Colonic mucosa (tissue), 4 donors: Measurements from ENCODE around the gene CDH16. TPM values are rescaled to one million over a fixed set of nuclear protein-coding genes. Genes with fewer than 3 reads are reported as not detected.

Experiments used
- DNase-seq: peaks from one replicate; pipeline ENCODE4 v3.0.0-alpha.2; 2020
- H3K27ac ChIP-seq: fragments of 200-600 bp; one replicate; pipeline ENCODE4 v1.8.0; 2021
- H3K27me3 ChIP-seq: fragments of 200-600 bp; one replicate; pipeline ENCODE4 v1.8.0; 2021
- H3K36me3 ChIP-seq: fragments of 200-600 bp; one replicate; pipeline ENCODE4 v1.8.0; 2021
- H3K4me1 ChIP-seq: fragments of 200-600 bp; one replicate; pipeline ENCODE4 v1.8.0; 2021; ENCODE audit warnings: mild to moderate bottlenecking
- H3K4me3 ChIP-seq: fragments of 200-600 bp; one replicate; pipeline ENCODE4 v1.8.0; 2021
- H3K9ac ChIP-seq, 2 donors: one replicate each; pipeline ENCODE4 v1.7.0; 2013; ENCODE audit warnings: control low read depth in 2 of 2, low read depth in 2 of 2, low read length in 2 of 2
- H3K9me3 ChIP-seq: fragments of 200-600 bp; one replicate; pipeline ENCODE4 v1.8.0; 2021
- intact Hi-C: fragments of 100-400 bp; cut with DNase I; formaldehyde crosslinking; loops from one replicate; pipeline ENCODE4 v1.14.1; 2022
- total RNA-seq, 2 donors: library from RNA; stranded (reverse); fragmentation: NEBNext Ultra II Directional in 1 of 2; extraction: Animal tissue kit (Norgen Biotek cat#: 25700) in 1 of 2; gene quantifications; one replicate each; pipeline ENCODE4 v1.2.1, GENCODE V29; 2021
- TF ChIP-seq, protein P1 (sequence below): fragments of 200-600 bp; IDR thresholded peaks from one replicate; pipeline ENCODE4 v1.8.0; 2022; ENCODE audit warnings: antibody characterized with exemption, mild to moderate bottlenecking
- donor health status: healthy.
- donor health status: DM: no; HTN: no; CAD: no.
- donor health status: DM: no; HTN: no; CAD: no.

CDH16 gene
- total RNA-seq, 2 donors from 2014 or later = 0.72 to 1.8 TPM

DNA sequence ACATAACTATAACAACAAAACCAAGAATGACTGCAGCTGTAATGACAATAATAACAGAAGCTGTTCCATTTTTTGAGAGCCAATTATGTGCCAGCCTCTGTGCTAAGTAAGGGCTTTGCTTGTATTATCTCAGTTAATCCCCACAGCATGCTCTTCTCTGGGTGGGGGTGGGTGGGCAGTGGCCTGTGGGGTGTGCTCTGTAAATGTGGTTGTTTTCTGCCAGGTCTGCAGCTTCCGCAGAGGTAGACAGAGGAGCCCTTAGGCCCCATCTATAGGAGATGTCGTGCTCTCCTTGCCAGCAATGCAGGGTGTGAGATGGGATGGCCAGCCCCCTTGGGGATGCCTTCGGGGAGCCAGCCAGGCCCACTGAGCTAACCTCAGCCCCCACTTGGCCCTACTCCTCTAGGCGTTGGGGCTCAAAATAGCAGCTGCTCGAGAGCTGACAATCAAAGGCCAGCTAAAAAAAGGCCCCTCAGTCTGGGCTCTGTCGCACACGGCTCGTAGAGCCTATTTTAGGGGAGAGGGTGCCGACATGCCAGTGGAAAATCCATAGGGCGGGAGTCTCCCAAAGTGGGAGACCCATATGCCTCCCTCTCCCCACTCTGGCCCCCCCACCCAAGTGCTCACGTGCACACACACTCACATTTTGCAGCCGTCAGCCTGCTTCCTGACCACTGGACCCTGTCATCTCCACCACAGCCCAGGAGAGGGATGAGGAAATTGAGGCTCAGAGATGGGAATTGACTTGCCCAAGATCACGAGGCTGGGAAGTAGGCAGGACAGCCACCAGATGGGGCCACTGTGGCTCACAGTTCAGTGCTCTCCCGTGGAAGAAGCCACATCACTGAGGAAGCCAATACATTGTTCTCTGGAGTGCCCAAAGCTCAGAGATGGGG, 15.8 kb downstream of the CDH16 start:
- Histone ChIP-seq H3K9ac (no peak overlapping the region), H3K27ac (no peak overlapping the region), H3K36me3 (no peaks in the 10 kb centered on the region), H3K4me3 (no peak overlapping the region), H3K27me3 (no peaks in the 10 kb centered on the region), H3K4me1 (peaks cover 12% of the 10 kb centered on the region), H3K9me3 (no peaks in the 10 kb centered on the region)
- no peak for DNase-seq
- intact Hi-C loops = no loop called here
- TF ChIP-seq, protein P1, sequence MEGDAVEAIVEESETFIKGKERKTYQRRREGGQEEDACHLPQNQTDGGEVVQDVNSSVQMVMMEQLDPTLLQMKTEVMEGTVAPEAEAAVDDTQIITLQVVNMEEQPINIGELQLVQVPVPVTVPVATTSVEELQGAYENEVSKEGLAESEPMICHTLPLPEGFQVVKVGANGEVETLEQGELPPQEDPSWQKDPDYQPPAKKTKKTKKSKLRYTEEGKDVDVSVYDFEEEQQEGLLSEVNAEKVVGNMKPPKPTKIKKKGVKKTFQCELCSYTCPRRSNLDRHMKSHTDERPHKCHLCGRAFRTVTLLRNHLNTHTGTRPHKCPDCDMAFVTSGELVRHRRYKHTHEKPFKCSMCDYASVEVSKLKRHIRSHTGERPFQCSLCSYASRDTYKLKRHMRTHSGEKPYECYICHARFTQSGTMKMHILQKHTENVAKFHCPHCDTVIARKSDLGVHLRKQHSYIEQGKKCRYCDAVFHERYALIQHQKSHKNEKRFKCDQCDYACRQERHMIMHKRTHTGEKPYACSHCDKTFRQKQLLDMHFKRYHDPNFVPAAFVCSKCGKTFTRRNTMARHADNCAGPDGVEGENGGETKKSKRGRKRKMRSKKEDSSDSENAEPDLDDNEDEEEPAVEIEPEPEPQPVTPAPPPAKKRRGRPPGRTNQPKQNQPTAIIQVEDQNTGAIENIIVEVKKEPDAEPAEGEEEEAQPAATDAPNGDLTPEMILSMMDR = no peak

- Histone ChIP-seq H3K27ac (no peak overlapping the region), H3K36me3 (no peaks in the 10 kb centered on the region), H3K9ac (peak overlapping the region in 1 of 2 donors; percentile 64), H3K9me3 (no peaks in the 10 kb centered on the region), H3K4me3 (no peak overlapping the region), H3K27me3 (no peaks in the 10 kb centered on the region), H3K4me1 (peaks cover 12% of the 10 kb centered on the region)
- no peak for DNase-seq
- TF ChIP-seq, protein P1 = no peak
- intact Hi-C loops = no loop called here
These were observed 17.1 kb downstream of the CDH16 start for GRCh38 chr16:66901626-66902025.

GRCh38 chr16:66900721-66901441, 17.8 kb downstream of the CDH16 start:
- Histone ChIP-seq H3K4me3 (no peak overlapping the region), H3K4me1 (peaks cover 15% of the 10 kb centered on the region), H3K9ac (peak overlapping the region in 1 of 2 donors; percentile 64), H3K36me3 (no peaks in the 10 kb centered on the region), H3K9me3 (no peaks in the 10 kb centered on the region), H3K27me3 (no peaks in the 10 kb centered on the region), H3K27ac (peak overlapping the region; percentile 59)
- peak; percentile 78 for DNase-seq
- TF ChIP-seq, protein P1 = no peak
- intact Hi-C loops = no loop called here

GRCh38 chr16:66899945-66900710, 18.6 kb downstream of the CDH16 start:
- Histone ChIP-seq H3K27me3 (no peaks in the 10 kb centered on the region), H3K4me3 (no peak overlapping the region), H3K36me3 (no peaks in the 10 kb centered on the region), H3K4me1 (peaks cover 22% of the 10 kb centered on the region), H3K9me3 (no peaks in the 10 kb centered on the region), H3K9ac (peak overlapping the region in 1 of 2 donors; percentile 64), H3K27ac (peak overlapping the region; percentile 59)
- DNase-seq = peak; percentile 93
- TF ChIP-seq, protein P1 = no peak
- intact Hi-C loops = loop anchor here (5.0 kb wide), 1 partner anchor 32 kb away; the partner anchor contains the start of gene CIAO2B
